Activated T-cell treated with anti-CD3 and anti-CD28 coated beads, Interleukin-2, amount 50 U/mL, for 4 hours (primary cell): ENCODE measurements around the gene DPEP2. TPM values are rescaled to one million over a fixed set of nuclear protein-coding genes. Genes with fewer than 3 reads are reported as not detected.
"Not testable (repeated sequence)": the region's sequence is repeated elsewhere in the genome, so short reads cannot be mapped to it uniquely, and the experiment has no call there.

Experiments
- ATAC-seq, 2 donors: fragments of 200-7000 bp; cut with Tn5 transposase; one replicate each; pipeline ENCODE4 v1.10.0; 2021
- DNase-seq: peaks from one replicate; pipeline ENCODE4 v3.0.0-alpha.2; 2020
- H3K27me3 Mint-ChIP-seq: one replicate; pipeline ENCODE4 v1.8.0; 2021; ENCODE audit warnings: low read depth, mixed read lengths
- H3K36me3 Mint-ChIP-seq: one replicate; pipeline ENCODE4 v1.8.0; 2022; ENCODE audit warnings: mixed read lengths; ENCODE audit not compliant: insufficient read depth
- H3K4me1 Mint-ChIP-seq: one replicate; pipeline ENCODE4 v1.8.0; 2021; ENCODE audit warnings: low read depth, mixed read lengths
- H3K4me3 Mint-ChIP-seq: one replicate; pipeline ENCODE4 v1.8.0; 2021; ENCODE audit warnings: mild to moderate bottlenecking, moderate library complexity, mixed read lengths
- H3K9me3 Mint-ChIP-seq: one replicate; pipeline ENCODE4 v1.8.0; 2021; ENCODE audit warnings: mixed read lengths
- total RNA-seq, 3 donors: library from RNA; stranded (reverse); gene quantifications; one replicate each; pipeline ENCODE4 v1.2.1, GENCODE V29; 2021

DPEP2 gene
- total RNA-seq, 3 donors from 2014 or later, result 0.47 to 0.81 (median 0.71) TPM

- Mint-ChIP-seq H3K4me1 (no peaks in the 10 kb centered on the region), H3K27me3 (no peaks in the 10 kb centered on the region), H3K4me3 (no peak overlapping the region), H3K36me3 (no peaks in the 10 kb centered on the region), H3K9me3 (no peaks in the 10 kb centered on the region)
- DNase-seq (no peak), ATAC-seq (no peak)
Observed at GRCh38 chr16:67975321-67976105, 23.8 kb downstream of the DPEP2 start.

DNA sequence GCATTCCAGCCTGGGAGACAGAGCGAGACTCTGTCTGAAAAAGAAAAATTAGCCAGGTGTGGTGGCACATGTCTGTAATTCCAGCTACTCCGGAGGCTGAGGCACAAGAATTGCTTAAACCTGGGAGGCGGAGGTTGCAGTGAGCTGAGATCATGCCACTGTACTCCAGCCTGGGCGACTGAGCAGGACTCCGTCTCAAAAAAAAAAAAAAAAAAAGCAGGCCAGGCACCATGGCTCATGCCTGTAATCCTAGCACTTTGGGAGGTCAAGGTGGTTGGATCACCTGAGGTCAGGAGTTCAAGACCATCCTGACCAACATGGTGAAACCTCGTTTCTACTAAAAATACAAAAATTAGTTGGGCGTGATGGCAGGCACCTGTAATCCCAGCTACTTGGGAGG lies 27.0 kb downstream of the DPEP2 start:
- not testable (repeated sequence) for ATAC-seq, H3K9me3 Mint-ChIP-seq, H3K27me3 Mint-ChIP-seq, H3K36me3 Mint-ChIP-seq, DNase-seq, H3K4me3 Mint-ChIP-seq
- peaks cover 10% of the 10 kb centered on the region for H3K4me1 Mint-ChIP-seq

DNA sequence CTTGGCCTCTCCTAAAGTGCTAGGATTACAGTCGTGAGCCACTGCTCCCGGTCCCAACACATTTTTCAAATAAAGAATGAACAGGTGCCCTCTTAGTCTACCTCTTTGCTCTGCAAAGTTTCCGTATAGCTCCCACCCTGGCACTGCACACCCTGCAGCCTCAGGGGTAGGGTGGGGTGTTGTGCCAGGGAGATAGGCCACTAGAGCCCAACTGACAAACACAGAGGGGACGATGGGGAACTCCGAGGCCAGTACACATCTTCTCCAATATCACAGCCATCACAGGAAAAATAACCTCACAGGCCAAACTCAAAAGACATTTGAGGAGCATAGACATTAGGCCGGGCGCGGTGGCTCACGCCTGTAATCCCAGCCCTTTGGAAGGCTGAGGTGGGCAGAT lies 28.2 kb downstream of the DPEP2 start:
- Mint-ChIP-seq H3K4me3 (no peak overlapping the region), H3K9me3 (no peaks in the 10 kb centered on the region), H3K27me3 (no peaks in the 10 kb centered on the region), H3K4me1 (peaks cover 20% of the 10 kb centered on the region), H3K36me3 (no peaks in the 10 kb centered on the region)
- no peak for ATAC-seq
- DNase-seq, result no peak

- Mint-ChIP-seq H3K4me1 (peaks cover 20% of the 10 kb centered on the region), H3K27me3 (no peaks in the 10 kb centered on the region), H3K9me3 (no peaks in the 10 kb centered on the region), H3K36me3 (no peaks in the 10 kb centered on the region), H3K4me3 (peak overlapping the region; percentile 97)
- DNase-seq, result no peak
- peak in 1 of 2 donors; percentile 31 for ATAC-seq
Observed at GRCh38 chr16:67969254-67970039, 29.8 kb downstream of the DPEP2 start.

DNA sequence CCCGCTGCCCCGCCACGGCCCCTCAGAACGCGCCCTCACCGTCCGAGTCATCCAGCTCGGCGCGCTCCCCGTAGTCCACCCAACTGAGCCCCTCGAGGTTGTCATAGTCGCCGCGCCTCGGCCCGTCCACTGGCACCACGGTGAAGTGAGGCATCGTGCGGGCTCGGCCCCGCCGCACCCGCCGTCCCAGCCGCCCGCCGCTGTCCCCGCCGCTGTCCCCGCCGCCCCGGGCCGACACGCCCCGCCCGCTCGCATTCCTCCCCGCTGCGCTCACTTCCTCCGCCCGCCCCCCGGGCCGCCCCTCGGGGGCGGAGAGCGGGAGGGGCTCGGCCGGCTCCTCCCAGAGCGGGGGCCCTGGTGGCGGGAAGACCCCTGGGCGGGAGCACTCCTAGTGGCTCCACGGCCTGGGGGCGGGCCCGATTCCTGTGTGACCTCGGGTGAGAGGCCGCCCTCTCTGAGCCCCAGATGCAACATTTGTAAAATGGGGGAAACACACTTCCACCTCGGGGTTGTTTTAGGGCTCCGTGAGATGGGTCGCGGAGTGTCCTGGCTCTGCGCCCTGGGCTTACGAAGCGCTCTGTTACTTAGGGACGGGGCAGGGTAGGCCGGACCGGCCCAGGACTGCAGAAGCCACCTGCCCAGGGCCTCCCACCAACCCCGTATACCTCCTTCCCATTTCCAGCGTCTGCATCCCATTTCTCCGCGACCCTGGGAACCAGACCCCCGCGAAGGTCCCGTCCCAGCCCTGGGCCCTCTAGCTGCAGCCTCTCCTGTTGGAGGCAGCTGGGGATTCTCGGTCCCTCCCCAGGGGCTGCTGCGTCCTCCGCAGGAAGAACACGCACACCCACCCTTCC lies 30.7 kb downstream of the DPEP2 start, which contains the start of gene SLC12A4:
SLC12A4 (minus strand) TSS at position 238 of the 854 bp plus-strand sequence; CDS start at position 154, 84 bp downstream.
- DNase-seq (peak; percentile 75), ATAC-seq (peak; percentile 88 to 89)
- Mint-ChIP-seq H3K4me1 (peaks cover 20% of the 10 kb centered on the region), H3K36me3 (no peaks in the 10 kb centered on the region), H3K27me3 (no peaks in the 10 kb centered on the region), H3K9me3 (no peaks in the 10 kb centered on the region), H3K4me3 (peak within 1 kb of the TSS; percentile 97)

DNA sequence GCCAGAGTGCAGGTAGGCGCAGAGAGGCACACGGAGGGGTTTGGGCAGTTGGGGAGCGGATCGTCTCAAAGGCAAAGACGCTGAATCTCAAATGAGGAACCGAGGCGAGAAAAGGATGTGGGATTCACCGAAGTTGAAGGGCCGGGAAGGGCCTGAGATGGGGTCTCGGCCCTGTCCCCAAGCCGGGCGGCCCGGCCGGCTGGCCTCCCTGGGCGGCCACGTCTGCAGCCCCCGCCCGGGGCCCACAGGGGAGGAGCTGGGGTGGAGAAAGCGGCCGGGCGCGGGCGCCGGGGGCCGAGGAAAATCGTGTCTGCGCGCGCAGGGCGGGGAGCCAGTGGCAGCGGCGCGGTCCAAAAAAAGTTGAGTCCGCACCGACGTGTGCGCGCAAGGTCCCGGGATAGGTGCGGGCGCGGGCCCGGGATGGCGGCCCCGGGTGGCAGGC lies 31.3 kb downstream of the DPEP2 start:
- Mint-ChIP-seq H3K4me3 (peak overlapping the region; percentile 97), H3K9me3 (no peaks in the 10 kb centered on the region), H3K27me3 (no peaks in the 10 kb centered on the region), H3K4me1 (peaks cover 20% of the 10 kb centered on the region), H3K36me3 (peaks cover under 1% of the 10 kb centered on the region)
- peak; percentile 29 to 42 for ATAC-seq
- no peak for DNase-seq

GRCh38 chr16:67967183-67967957 lies 31.9 kb downstream of the DPEP2 start:
- ATAC-seq (peak; percentile 7 to 15), DNase-seq (no peak)
- Mint-ChIP-seq H3K4me3 (peak overlapping the region; percentile 97), H3K27me3 (no peaks in the 10 kb centered on the region), H3K36me3 (peaks cover 3% of the 10 kb centered on the region), H3K4me1 (peaks cover 20% of the 10 kb centered on the region), H3K9me3 (no peaks in the 10 kb centered on the region)

DNA sequence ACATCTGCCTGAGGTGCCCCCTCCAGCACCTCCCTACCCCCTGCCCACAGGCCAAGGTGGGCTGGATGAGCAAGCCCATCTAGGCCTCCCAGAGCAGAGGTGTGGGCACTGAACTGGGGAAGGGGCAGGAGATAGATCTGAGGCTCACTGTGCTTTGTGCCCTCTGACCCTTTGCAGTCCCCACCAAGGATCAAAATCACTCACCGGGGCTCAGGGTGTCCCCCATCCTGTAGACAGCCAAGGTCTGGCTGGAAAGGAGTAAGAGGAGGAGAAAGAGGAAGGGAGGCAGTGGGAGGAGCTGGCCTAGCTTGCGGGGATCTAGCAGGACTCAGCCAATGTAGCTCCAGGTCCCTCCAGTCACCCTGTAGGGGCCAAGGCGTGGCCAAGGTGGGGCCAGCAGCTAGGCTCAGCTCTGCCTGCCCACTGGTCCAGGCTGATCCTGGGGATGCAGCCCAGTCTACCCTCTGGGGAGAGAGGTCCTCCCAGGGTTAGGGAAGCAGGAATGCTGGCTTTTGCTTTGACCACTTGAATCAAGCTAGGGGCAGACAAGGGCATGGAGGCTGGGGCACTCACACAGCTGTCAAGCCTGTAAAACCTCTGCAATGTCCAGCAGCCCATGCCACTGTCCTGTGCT lies 32.6 kb downstream of the DPEP2 start:
- Mint-ChIP-seq H3K9me3 (no peaks in the 10 kb centered on the region), H3K4me1 (peaks cover 20% of the 10 kb centered on the region), H3K4me3 (peak overlapping the region; percentile 97), H3K27me3 (no peaks in the 10 kb centered on the region), H3K36me3 (peaks cover 3% of the 10 kb centered on the region)
- no peak for ATAC-seq
- no peak for DNase-seq

GRCh38 chr16:67965668-67966548 lies 33.4 kb downstream of the DPEP2 start:
- peaks cover 20% of the 10 kb centered on the region for H3K4me1 Mint-ChIP-seq
- no peaks in the 10 kb centered on the region for H3K9me3 Mint-ChIP-seq
- ATAC-seq (no peak), DNase-seq (no peak)
- no peaks in the 10 kb centered on the region for H3K27me3 Mint-ChIP-seq
- peaks cover 7% of the 10 kb centered on the region for H3K36me3 Mint-ChIP-seq
- H3K4me3 Mint-ChIP-seq, result no peak overlapping the region

- no peak for DNase-seq
- peaks cover 18% of the 10 kb centered on the region for H3K4me1 Mint-ChIP-seq
- ATAC-seq, result no peak
- peaks cover 10% of the 10 kb centered on the region for H3K36me3 Mint-ChIP-seq
- no peak overlapping the region for H3K4me3 Mint-ChIP-seq
- H3K27me3 Mint-ChIP-seq, result no peaks in the 10 kb centered on the region
- no peaks in the 10 kb centered on the region for H3K9me3 Mint-ChIP-seq
Observed at GRCh38 chr16:67964477-67965131, 34.7 kb downstream of the DPEP2 start.

- DNase-seq (no peak), ATAC-seq (no peak)
- no peak overlapping the region for H3K4me3 Mint-ChIP-seq
- H3K4me1 Mint-ChIP-seq, result peaks cover 15% of the 10 kb centered on the region
- no peaks in the 10 kb centered on the region for H3K27me3 Mint-ChIP-seq
- peaks cover 10% of the 10 kb centered on the region for H3K36me3 Mint-ChIP-seq
- no peaks in the 10 kb centered on the region for H3K9me3 Mint-ChIP-seq
Observed at GRCh38 chr16:67963662-67964321, 35.5 kb downstream of the DPEP2 start.

DNA sequence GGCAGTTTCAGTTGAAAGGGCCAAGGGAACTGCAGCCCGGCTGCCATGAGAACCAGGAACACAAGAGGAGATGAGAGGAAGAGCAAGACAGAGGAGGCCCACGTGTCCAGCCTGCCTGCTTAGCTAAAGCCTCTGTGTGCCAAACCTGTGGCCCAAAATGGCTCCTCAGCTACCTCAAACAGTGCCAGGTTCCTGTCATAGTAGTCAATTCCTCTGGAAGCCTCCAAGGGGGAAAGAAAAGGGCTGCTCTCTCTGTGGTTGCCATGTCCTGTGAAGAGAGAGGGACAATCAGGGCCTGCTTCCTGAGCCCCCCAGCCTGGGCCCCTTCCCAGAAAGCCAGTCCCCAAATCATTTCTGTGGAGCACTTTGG lies 36.0 kb downstream of the DPEP2 start:
- peaks cover 15% of the 10 kb centered on the region for H3K4me1 Mint-ChIP-seq
- no peak for ATAC-seq
- H3K9me3 Mint-ChIP-seq, result no peaks in the 10 kb centered on the region
- DNase-seq, result no peak
- H3K36me3 Mint-ChIP-seq, result peaks cover 12% of the 10 kb centered on the region
- H3K27me3 Mint-ChIP-seq, result no peaks in the 10 kb centered on the region
- H3K4me3 Mint-ChIP-seq, result no peak overlapping the region
